Activated CD4-positive, alpha-beta T cell treated with anti-CD3 and anti-CD28 coated beads, Interleukin-2, amount 10 ng/mL, durations not matched to agents 7 days and 5 days (primary cell): ENCODE measurements around the gene CHRDL2. TPM values are rescaled to one million over a fixed set of nuclear protein-coding genes. Genes with fewer than 3 reads are reported as not detected.
A peak's percentile ranks its signal among the peaks of the same experiment; 100 is the strongest.

Experiments
- CTCF ChIA-PET: fragments of 350-600 bp; sonication (Branson Sonifier 250); formaldehyde crosslinking; loops from one replicate; lab custom pipeline; 2021; ENCODE audit warnings: antibody characterized with exemption; lab: Charles Lee
- POLR2A ChIA-PET: fragments of 350-600 bp; sonication (Branson Sonifier 250); formaldehyde crosslinking; loops from one replicate; lab custom pipeline; 2021; ENCODE audit warnings: antibody characterized with exemption; lab: Charles Lee
- DNase-seq: peaks from one replicate; pipeline ENCODE4 v3.0.0-alpha.2; 2020
- H3K27ac Mint-ChIP-seq: one replicate; pipeline ENCODE4 v1.8.0; 2021; ENCODE audit warnings: mild to moderate bottlenecking, moderate library complexity, mixed read lengths
- H3K27me3 Mint-ChIP-seq: one replicate; pipeline ENCODE4 v1.8.0; 2021; ENCODE audit warnings: mixed read lengths
- H3K36me3 Mint-ChIP-seq: one replicate; pipeline ENCODE4 v1.8.0; 2021; ENCODE audit warnings: low read depth, mixed read lengths
- H3K4me1 Mint-ChIP-seq: one replicate; pipeline ENCODE4 v1.8.0; 2021; ENCODE audit warnings: mixed read lengths
- H3K4me3 Mint-ChIP-seq: one replicate; pipeline ENCODE4 v1.8.0; 2021; ENCODE audit warnings: mild to moderate bottlenecking, moderate library complexity, mixed read lengths
- H3K9me3 Mint-ChIP-seq: one replicate; pipeline ENCODE4 v1.8.0; 2021; ENCODE audit warnings: mixed read lengths
- total RNA-seq, 2 experiments: library from RNA; stranded (reverse); gene quantifications; one replicate each; pipeline ENCODE4 v1.2.3, GENCODE V29; 2021

The CHRDL2 gene
- total RNA-seq, 2 experiments from 2014 or later, result not detected

DNA sequence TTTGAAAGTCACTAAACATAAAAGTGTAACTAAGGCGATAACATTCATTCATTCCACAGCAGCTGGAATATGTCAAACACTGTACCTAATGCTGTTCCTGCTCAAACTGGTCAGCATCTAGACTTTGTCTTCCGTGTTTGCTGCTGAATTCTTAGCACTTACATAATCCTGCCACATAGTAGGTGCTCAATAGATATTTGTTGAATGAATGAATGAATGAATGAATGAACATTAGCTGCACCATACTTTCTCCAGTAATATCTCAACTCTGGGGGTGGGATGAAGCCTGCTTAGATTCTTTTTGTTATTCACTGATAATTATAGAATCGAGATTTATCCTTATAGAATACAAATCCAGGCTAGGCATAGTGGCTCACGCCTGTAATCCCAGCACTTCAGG is 10.8 kb upstream of the CHRDL2 start:
- Mint-ChIP-seq H3K9me3 (no peaks in the 10 kb centered on the region), H3K36me3 (no peaks in the 10 kb centered on the region), H3K4me3 (no peak overlapping the region), H3K27ac (no peak overlapping the region), H3K4me1 (no peaks in the 10 kb centered on the region), H3K27me3 (peaks cover 10% of the 10 kb centered on the region)
- DNase-seq, result no peak
- ChIA-PET CTCF (no interaction called here), POLR2A (no interaction called here)

DNA sequence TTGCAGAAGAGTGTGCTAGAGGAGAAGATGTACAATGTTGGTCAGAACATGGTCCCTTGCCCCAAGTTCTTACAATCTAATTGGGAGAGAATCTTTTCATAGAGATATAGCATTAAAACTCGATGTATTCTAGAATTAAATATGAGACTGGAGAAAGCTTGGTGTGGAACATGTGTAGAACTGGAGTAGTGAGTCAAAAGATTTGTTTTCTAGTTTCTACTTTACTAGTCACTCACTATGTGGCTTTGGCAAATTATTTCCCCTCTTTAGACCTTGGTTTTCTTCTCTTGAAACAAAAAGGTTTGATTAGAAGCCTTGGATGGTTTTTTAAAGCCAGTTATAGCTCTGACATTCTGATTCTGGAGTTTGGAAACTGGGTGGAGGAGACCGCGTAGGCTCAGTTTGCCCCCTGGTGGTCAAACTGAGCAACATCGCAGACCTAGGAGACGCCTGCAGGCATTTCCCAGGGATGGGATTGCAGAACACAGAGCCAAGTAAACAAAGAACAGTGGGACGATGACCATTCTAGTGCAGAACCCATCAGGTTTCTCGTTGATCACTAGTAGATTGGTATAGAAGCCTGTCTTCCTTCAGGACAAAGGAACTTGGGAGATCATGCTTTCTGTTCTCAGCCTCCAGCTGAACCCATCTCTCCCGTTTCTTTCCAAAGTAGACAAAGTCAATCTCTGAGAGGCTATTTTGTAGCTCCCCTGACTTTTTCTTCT is 8.5 kb upstream of the CHRDL2 start:
- peak; percentile 52 for DNase-seq
- H3K36me3 Mint-ChIP-seq, result no peaks in the 10 kb centered on the region
- no peaks in the 10 kb centered on the region for H3K9me3 Mint-ChIP-seq
- no peaks in the 10 kb centered on the region for H3K4me1 Mint-ChIP-seq
- no peak overlapping the region for H3K27ac Mint-ChIP-seq
- H3K27me3 Mint-ChIP-seq, result peaks cover 15% of the 10 kb centered on the region
- H3K4me3 Mint-ChIP-seq, result no peak overlapping the region
- ChIA-PET CTCF (interaction anchor here (0.6 to 2.8 kb wide), 8 partner anchors 9 to 437 kb away, joined by 3 to 9 read pairs (median 4); partner anchors contain the start of gene RNF169), POLR2A (no interaction called here)

DNA sequence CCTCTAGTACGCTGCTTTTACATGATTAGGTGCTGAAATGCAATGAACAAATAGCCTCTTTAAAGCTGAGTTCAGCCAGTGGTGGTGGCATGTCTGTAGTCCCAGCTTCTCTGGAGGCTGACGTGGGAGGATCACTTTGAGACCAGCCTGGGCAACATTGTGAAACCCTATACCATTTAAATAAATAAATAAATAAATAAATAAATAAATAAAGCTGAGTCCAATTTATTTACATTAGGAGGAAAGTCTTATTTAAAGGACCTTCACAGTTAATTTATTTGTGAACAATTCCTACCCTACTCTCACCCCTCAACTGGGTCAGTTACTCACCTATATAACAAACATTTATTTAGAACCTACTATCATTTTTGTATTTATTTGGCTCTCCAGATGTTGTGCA is 4.8 kb upstream of the CHRDL2 start:
- no peaks in the 10 kb centered on the region for H3K36me3 Mint-ChIP-seq
- no peak overlapping the region for H3K27ac Mint-ChIP-seq
- ChIA-PET POLR2A (no interaction called here), CTCF (no interaction called here)
- H3K9me3 Mint-ChIP-seq, result no peaks in the 10 kb centered on the region
- peaks cover 41% of the 10 kb centered on the region for H3K27me3 Mint-ChIP-seq
- no peak overlapping the region for H3K4me3 Mint-ChIP-seq
- no peak for DNase-seq
- no peaks in the 10 kb centered on the region for H3K4me1 Mint-ChIP-seq

DNA sequence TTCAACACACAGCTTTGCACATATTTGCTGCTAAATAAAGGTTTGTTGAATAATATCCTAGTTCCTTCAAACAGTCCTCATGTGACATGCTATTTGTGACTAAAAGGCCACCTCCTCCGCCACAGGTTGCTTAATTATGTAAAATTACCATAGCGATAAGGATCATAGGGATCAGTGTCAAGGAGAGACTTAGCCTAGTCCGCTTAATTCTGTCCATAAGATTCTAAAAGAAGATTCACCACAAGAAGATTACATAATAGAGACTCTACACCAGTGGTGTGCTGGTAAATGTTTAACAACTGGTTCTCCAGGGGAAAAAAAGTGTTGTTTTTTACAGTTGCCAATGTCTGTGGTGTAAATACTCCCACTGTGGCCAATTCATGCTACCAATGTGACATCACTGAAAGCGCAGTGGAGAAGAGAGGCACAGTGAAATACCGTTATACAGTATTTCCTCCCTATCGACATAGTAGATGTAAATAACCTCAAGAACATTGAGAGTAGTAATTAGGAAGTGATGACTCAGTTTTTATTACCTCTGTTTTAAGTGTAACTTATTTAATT is 4.2 kb upstream of the CHRDL2 start:
- POLR2A ChIA-PET, result no interaction called here

DNA sequence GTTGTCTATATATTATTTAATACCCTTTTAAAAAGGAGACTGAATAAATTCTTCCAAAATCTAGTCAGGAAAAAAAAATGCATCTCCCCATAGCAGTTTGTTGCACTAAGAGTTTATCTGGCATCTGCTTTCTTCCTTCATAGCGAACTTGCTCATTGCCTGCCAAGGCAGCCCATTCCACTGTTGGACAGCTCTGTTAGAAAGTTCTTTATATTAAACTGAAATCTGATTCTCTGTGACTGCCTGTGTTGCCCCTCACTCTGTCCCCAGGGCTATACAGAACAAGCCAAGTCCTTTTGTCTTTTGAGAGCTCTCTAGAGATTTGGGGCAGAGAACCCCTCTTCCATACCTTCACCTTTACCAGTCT is 3.3 kb upstream of the CHRDL2 start:
- no peak for DNase-seq
- POLR2A ChIA-PET, result no interaction called here
- CTCF ChIA-PET, result interaction anchor here (1.1 kb wide), 1 partner anchor 9 kb away, joined by 4 read pairs; no protein-coding TSS in a partner anchor
- Mint-ChIP-seq H3K27me3 (peaks cover 53% of the 10 kb centered on the region), H3K36me3 (no peaks in the 10 kb centered on the region), H3K4me1 (peaks cover 4% of the 10 kb centered on the region), H3K9me3 (no peaks in the 10 kb centered on the region), H3K4me3 (no peak overlapping the region), H3K27ac (no peak overlapping the region)

More for the DNA sequence above, 4.2 kb upstream of the CHRDL2 start:
- no peak overlapping the region for H3K27ac Mint-ChIP-seq
- DNase-seq, result no peak
- no peaks in the 10 kb centered on the region for H3K9me3 Mint-ChIP-seq
- H3K36me3 Mint-ChIP-seq, result no peaks in the 10 kb centered on the region
- H3K4me3 Mint-ChIP-seq, result no peak overlapping the region
- CTCF ChIA-PET, result no interaction called here
- peaks cover 4% of the 10 kb centered on the region for H3K4me1 Mint-ChIP-seq
- peaks cover 47% of the 10 kb centered on the region for H3K27me3 Mint-ChIP-seq

DNA sequence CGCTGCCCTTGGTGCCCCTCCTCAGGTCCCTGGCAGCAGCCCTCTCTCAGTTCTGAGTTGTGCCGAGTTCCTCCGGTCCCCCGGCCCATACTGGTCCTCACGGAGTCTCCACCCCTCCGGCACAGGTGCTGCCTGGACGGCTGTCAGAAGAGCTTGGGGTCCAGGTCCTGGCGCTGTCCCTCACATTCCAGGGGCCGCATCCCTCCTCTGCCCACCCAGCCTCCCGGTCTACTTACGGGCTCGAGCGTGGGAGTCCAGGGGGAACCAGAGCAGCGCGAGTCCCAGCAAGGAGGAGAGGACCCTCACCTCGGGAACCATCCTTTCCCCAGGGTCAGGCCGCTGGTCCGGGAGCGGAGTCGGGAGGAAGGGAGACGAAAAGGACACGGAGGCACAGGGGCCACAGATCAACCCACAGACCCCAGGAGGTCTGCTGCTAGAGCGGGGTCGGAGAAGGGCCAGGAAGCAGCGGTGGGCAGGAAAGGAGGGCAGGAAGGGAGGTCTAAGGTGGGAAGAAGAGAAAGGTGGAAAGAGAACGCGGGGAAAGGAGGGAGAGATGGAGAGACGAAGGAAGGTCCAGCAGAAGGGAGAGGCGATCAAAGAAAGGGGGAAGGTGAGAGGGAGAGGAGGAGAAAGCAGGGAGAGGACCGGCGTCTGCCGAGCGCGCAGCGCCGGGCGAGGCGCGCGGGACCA is 510 bp downstream of the CHRDL2 start:
- Mint-ChIP-seq H3K4me3 (no peak overlapping the region), H3K27ac (no peak overlapping the region), H3K36me3 (no peaks in the 10 kb centered on the region), H3K9me3 (no peaks in the 10 kb centered on the region), H3K4me1 (peaks cover 4% of the 10 kb centered on the region), H3K27me3 (peaks cover 63% of the 10 kb centered on the region)
- no peak for DNase-seq
- CTCF ChIA-PET, result interaction anchor here (2.6 kb wide), 1 partner anchor 8 kb away, joined by 9 read pairs; no protein-coding TSS in a partner anchor
- POLR2A ChIA-PET, result no interaction called here

DNA sequence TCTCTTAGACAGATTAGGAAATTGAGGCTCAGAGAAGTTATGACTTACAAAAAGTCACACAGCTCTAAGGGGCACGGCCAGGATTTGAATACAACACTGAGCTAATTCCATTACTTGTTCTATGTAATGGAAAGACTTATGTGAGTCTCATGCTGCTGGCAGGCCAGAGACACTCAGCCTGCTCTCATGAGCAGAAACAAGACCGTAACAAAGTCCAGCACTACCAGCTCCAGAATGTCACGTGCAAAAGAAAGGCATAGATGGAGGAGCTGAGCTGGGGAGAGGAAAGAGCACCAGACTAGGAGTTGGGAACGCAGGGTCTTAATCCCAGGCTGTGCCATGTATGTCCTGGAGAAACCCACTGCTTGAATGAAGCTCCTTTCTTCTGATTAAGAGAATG is 1.8 kb downstream of the CHRDL2 start:
- Mint-ChIP-seq H3K9me3 (no peaks in the 10 kb centered on the region), H3K4me3 (no peak overlapping the region), H3K27ac (no peak overlapping the region), H3K4me1 (peaks cover 4% of the 10 kb centered on the region), H3K36me3 (no peaks in the 10 kb centered on the region), H3K27me3 (peaks cover 65% of the 10 kb centered on the region)
- DNase-seq, result no peak
- CTCF ChIA-PET, result interaction anchor here (1.1 to 2.6 kb wide), 2 partner anchors 9 kb away, joined by 3 to 9 read pairs; no protein-coding TSS in a partner anchor
- POLR2A ChIA-PET, result no interaction called here

DNA sequence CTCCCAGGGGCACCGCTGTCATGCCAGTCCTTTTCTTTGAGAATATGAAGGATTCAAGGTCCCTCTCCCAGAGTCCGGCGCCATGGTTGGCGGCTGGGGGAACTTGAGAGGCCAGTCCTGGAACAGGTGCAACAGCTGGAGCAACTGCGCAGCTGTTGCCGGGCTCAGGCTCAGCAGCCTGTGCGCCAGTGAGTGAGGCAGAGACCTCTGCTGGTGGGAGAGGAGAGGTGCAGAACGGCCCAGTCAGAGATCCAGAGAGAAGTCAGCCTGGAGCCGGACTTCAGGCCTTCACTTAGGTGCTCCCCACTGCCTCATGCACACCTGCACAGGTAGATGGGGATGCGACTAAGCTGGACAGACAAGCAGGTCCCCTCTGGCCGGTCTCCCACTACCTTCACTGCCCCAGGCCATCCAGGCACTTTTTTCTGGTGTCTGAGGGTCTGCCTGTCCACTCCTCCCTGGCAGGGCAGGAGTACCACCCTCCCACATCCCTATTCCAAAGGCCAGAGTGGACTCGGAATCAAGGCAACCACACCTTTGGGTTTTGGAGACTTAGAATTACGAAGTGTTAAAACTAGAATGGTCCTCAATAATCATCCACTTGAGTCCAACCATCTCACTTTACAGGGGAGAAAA is 4.6 kb downstream of the CHRDL2 start:
- Mint-ChIP-seq H3K36me3 (no peaks in the 10 kb centered on the region), H3K27me3 (peaks cover 53% of the 10 kb centered on the region)

DNA sequence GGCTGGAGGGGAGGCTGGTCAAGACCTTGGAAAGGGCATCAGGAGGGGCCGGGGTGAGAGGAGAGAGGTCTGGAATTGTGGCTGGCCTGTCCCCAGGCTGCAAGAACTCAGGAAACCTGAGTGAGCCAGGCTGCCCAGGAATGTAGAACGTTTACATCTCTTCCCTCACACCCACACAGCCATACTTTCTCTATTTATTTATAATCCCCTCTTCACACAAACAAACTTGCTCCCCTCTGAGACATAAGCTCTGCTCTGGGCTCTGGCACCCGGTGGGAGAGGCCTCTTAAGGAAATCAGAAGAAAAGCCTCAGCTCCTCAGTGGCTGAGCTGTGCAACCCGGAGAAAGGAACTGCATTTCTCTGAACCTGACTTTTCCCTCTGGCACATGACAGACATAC is 5.5 kb downstream of the CHRDL2 start:
- Mint-ChIP-seq H3K4me3 (no peak overlapping the region), H3K9me3 (no peaks in the 10 kb centered on the region), H3K36me3 (no peaks in the 10 kb centered on the region), H3K4me1 (peaks cover 2% of the 10 kb centered on the region), H3K27me3 (peaks cover 47% of the 10 kb centered on the region), H3K27ac (no peak overlapping the region)
- ChIA-PET CTCF (interaction anchor here (0.7 to 1.9 kb wide), 5 partner anchors 14 to 286 kb away, joined by 3 to 7 read pairs (median 4); no protein-coding TSS in a partner anchor), POLR2A (no interaction called here)
- no peak for DNase-seq

More for the DNA sequence above, 4.6 kb downstream of the CHRDL2 start:
- CTCF ChIA-PET, result interaction anchor here (0.7 to 1.9 kb wide), 7 partner anchors 11 to 285 kb away, joined by 3 to 7 read pairs (median 3); no protein-coding TSS in a partner anchor
- DNase-seq, result peak; percentile 57
- H3K4me1 Mint-ChIP-seq, result peaks cover 4% of the 10 kb centered on the region
- POLR2A ChIA-PET, result interaction anchor here (0.6 kb wide), 1 partner anchor 674 kb away, joined by 3 read pairs; no protein-coding TSS in a partner anchor
- H3K4me3 Mint-ChIP-seq, result no peak overlapping the region
- H3K27ac Mint-ChIP-seq, result no peak overlapping the region
- H3K9me3 Mint-ChIP-seq, result no peaks in the 10 kb centered on the region

DNA sequence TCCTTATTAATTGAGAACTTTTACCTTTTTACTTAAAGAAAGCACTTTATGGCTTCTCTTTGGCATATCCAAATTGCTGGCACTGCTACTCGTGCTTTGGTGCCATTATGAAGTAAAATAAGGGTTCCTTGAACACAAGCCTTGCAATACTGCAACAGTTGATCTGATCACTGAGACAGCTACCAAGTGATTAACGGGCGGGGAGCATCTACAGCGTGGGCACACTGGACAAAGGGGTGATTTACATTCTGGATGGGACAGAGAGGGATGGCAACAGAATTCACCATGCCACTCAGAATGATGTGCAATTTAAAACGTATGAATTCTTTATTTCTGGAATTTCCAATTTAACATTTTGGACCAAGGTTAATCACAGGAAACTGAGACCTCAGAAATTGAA is 7.7 kb downstream of the CHRDL2 start:
- H3K27me3 Mint-ChIP-seq, result peaks cover 26% of the 10 kb centered on the region
- DNase-seq, result no peak
- H3K36me3 Mint-ChIP-seq, result no peaks in the 10 kb centered on the region
- no peaks in the 10 kb centered on the region for H3K4me1 Mint-ChIP-seq
- no peak overlapping the region for H3K27ac Mint-ChIP-seq
- no peak overlapping the region for H3K4me3 Mint-ChIP-seq
- POLR2A ChIA-PET, result no interaction called here
- CTCF ChIA-PET, result no interaction called here
- no peaks in the 10 kb centered on the region for H3K9me3 Mint-ChIP-seq

DNA sequence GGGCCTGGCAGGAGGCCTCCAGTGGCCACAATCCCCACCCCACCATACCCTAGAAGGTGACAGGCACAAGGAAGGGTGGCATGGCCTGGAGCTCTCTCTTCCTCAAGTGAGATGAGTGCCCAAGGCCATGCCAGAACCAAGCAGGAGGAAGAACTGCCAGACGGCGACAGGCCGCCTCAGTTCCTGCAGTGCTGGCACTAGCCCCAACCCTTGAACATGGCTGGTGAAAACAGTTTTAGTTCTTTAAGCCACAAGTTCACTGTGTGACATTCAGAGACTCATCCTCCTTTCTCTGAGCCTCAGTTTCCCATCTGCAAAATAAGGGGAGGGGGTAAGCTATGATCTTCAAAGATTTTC is 9.8 kb downstream of the CHRDL2 start:
- H3K4me3 Mint-ChIP-seq, result no peak overlapping the region
- H3K9me3 Mint-ChIP-seq, result no peaks in the 10 kb centered on the region
- no peaks in the 10 kb centered on the region for H3K4me1 Mint-ChIP-seq
- H3K27ac Mint-ChIP-seq, result no peak overlapping the region
- peaks cover 15% of the 10 kb centered on the region for H3K27me3 Mint-ChIP-seq
- ChIA-PET POLR2A (no interaction called here), CTCF (interaction anchor here (1.7 kb wide), 1 partner anchor 18 kb away, joined by 4 read pairs; no protein-coding TSS in a partner anchor)
- no peaks in the 10 kb centered on the region for H3K36me3 Mint-ChIP-seq
- DNase-seq, result no peak

DNA sequence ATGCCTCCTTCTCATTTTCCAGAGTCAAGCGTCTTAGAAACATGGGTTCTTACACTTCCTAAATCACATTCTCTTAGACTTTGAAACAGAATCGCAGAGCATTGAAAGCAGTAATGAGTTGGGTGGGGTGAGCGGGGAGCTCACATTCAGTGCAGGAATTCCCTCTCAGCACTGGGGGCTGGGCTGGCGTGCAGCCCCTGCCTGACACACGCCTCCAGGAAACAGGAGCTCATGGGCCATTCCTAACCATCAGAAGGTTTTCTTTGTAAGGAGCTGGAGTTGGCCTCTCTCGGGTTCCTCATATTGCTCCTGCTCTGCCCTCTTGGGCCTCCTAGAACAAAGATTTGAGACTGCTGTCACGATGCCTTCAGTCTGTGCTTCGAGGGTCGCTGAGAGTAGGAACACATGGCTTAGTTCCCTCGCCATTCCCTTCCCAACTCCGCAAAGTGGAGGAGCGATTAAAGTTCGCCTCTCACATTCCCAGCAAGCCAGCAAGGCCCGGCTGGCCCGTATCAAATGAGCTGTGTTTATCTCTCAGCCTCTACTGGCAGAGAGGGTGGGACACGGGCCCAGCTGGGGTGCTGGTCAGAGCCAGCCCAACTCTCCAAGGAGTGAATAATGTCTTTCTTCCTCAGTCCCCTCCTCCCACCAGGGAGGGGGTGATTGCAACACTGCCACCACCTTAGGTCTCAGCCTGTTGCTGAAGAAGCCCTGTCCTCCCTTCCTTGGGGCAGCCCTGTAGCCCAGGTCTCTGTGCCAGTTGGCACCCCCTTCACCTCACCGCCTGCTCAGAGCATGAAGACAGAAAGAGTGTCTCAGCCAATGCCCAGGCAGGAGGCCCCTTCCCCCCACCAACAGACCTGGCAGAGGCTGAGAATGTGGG is 10.4 kb downstream of the CHRDL2 start:
- ChIA-PET POLR2A (no interaction called here), CTCF (interaction anchor here (0.7 to 1.7 kb wide), 3 partner anchors 8 to 59 kb away, joined by 3 to 4 read pairs (median 3); no protein-coding TSS in a partner anchor)
- Mint-ChIP-seq H3K27me3 (peaks cover 15% of the 10 kb centered on the region), H3K27ac (no peak overlapping the region), H3K4me1 (no peaks in the 10 kb centered on the region), H3K36me3 (no peaks in the 10 kb centered on the region), H3K9me3 (no peaks in the 10 kb centered on the region), H3K4me3 (no peak overlapping the region)
- DNase-seq, result no peak
